ENCODE data around the gene RNF112. TPM values are rescaled to one million over a fixed set of nuclear protein-coding genes. Genes with fewer than 3 reads are reported as not detected.

Gene RNF112
- total RNA-seq, 3 donors from 2014 or later, result 2.4 to 13.4 (median 3.4) TPM

DNA sequence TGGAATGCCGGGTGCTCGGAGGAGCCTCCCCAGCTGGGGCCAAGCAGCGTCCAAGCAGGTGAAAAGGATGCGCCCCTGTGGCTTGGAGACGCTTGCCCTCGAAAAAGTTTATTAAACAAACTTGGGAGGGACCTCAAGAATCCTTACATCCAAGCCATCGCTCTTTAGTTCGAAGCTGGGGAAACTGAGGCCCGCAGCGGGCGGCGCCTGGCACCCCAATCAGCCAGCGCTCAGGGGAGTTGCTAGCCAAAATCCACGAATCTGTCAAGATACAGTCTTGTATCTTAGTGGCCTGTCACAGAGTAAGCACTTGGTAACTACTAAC, 48.0 kb upstream of the RNF112 start:
- no peak overlapping the region for H3K4me3 ChIP-seq
- TF ChIP-seq, protein P1, sequence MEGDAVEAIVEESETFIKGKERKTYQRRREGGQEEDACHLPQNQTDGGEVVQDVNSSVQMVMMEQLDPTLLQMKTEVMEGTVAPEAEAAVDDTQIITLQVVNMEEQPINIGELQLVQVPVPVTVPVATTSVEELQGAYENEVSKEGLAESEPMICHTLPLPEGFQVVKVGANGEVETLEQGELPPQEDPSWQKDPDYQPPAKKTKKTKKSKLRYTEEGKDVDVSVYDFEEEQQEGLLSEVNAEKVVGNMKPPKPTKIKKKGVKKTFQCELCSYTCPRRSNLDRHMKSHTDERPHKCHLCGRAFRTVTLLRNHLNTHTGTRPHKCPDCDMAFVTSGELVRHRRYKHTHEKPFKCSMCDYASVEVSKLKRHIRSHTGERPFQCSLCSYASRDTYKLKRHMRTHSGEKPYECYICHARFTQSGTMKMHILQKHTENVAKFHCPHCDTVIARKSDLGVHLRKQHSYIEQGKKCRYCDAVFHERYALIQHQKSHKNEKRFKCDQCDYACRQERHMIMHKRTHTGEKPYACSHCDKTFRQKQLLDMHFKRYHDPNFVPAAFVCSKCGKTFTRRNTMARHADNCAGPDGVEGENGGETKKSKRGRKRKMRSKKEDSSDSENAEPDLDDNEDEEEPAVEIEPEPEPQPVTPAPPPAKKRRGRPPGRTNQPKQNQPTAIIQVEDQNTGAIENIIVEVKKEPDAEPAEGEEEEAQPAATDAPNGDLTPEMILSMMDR (IDR thresholded peaks at IDR 0.05), result no peak
- ATAC-seq (no peak), DNase-seq (no peak)
- no peaks in the 10 kb centered on the region for H3K9me3 ChIP-seq
- intact Hi-C loops (cut with DNase I, micrococcal nuclease), result loop anchor here (5.0 to 10.0 kb wide), 2 partner anchors 84 to 402 kb away; no protein-coding TSS in a partner anchor
- peaks cover 9% of the 10 kb centered on the region for H3K4me1 ChIP-seq (ENCODE audit: low read depth)
- H3K36me3 ChIP-seq (ENCODE audit: low read depth), result no peaks in the 10 kb centered on the region

DNA sequence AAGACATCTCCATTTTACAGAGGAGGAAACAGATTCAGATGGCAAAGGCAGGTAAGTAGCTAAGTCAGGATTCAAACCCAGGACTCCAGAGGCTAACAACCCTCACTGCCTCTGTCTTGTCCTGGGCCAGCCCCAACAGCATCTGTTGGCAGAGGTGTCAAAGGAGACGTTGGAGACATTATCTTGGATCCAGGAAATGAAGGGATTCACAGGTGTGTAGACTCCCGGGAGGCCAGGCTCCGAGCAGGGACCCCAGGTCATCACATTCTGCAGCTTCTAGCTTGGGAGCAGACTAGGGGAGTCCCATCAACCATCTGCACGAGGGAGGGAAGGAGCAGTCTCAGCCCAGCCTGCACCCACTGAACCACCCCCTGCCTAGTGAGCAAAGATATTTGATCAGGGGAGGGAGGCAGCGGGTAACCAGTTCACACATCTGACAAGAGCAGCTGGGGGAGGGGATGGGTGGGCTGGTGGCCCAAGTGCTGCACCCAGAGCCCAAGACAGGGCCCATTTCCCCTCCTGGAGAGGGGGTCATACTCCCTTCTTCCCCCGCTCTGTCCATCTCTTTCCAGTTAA, 47.5 kb upstream of the RNF112 start:
- Histone ChIP-seq H3K4me1 (ENCODE audit: low read depth) (peaks cover 9% of the 10 kb centered on the region), H3K4me3 (no peak overlapping the region), H3K9me3 (no peaks in the 10 kb centered on the region), H3K36me3 (ENCODE audit: low read depth) (no peaks in the 10 kb centered on the region)
- DNase-seq (peak in 1 of 3 donors; percentile 27), ATAC-seq (no peak)
- TF ChIP-seq, protein P1 (IDR thresholded peaks at IDR 0.05), result no peak
- intact Hi-C loops (cut with DNase I, micrococcal nuclease), result loop anchor here (5.0 to 10.0 kb wide), 2 partner anchors 84 to 401 kb away; no protein-coding TSS in a partner anchor

DNA sequence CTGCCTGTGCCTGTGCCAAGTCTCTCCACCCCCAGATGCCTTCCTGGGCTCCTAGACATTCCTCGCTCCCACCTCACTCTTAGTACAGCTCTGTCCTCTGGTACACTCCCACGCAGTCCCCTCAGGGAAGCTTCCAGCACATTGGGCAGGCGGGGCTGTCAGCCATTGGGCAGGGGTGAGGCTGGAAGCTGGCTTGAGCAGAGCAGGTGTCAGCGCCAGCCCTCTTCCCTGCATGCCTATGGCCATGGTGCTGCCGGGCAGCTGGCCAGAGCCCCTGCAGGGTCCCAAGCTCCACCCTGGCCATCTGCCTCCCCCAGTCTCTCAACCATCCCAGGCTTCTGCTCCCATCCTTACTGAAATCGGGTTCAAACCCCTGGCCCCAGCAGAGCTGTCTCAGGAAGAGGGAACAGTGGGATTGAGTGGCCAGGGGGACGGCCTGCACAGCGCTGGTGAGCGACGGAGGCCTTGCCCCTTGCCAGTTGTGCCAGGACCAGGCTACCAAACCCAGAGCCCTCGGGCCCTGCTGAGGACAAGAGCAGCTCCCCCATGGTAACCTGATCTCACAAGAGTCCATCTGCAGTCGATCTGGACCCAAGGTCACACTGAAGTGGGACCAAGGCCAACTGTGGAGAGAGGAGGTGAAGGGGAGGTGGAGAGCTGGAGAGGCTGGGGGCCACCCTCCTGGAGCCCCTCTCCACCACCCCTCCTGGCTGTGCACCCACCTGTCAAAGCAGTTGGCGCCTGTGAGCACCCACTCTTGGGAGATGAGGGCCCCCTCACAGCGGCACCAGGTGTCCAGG, 46.1 kb upstream of the RNF112 start:
- Histone ChIP-seq H3K4me1 (ENCODE audit: low read depth) (peaks cover 12% of the 10 kb centered on the region), H3K9me3 (no peaks in the 10 kb centered on the region), H3K4me3 (no peak overlapping the region), H3K36me3 (ENCODE audit: low read depth) (no peaks in the 10 kb centered on the region)
- ATAC-seq (no peak), DNase-seq (peak in 1 of 3 donors; percentile 22)
- intact Hi-C loops (cut with DNase I, micrococcal nuclease), result loop anchor here (5.0 to 10.0 kb wide), 2 partner anchors 82 to 400 kb away; no protein-coding TSS in a partner anchor
- TF ChIP-seq, protein P1 (IDR thresholded peaks at IDR 0.05), result no peak

DNA sequence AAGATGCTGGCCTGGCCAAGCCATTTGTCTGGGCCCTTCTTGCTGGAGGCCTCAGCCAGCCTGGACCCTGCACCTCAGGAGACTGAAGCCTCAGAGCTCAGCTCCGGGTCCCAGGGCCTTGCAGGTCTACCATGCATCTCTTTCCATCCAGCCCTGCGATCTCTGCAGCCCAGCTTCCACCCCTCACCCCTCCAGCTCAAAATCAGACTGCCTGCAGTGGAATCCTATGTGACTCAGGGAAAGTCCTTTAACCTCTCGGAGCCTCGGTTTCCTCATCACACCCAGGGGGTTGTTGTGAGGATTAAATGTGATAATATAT, 45.6 kb upstream of the RNF112 start:
- ATAC-seq (no peak), DNase-seq (no peak)
- TF ChIP-seq, protein P1 (IDR thresholded peaks at IDR 0.05), result no peak
- Histone ChIP-seq H3K4me3 (no peak overlapping the region), H3K4me1 (ENCODE audit: low read depth) (peaks cover 18% of the 10 kb centered on the region), H3K36me3 (ENCODE audit: low read depth) (no peaks in the 10 kb centered on the region), H3K9me3 (no peaks in the 10 kb centered on the region)
- intact Hi-C loops (cut with DNase I, micrococcal nuclease), result loop anchor here (10.0 kb wide), 1 partner anchor 399 kb away; no protein-coding TSS in a partner anchor

DNA sequence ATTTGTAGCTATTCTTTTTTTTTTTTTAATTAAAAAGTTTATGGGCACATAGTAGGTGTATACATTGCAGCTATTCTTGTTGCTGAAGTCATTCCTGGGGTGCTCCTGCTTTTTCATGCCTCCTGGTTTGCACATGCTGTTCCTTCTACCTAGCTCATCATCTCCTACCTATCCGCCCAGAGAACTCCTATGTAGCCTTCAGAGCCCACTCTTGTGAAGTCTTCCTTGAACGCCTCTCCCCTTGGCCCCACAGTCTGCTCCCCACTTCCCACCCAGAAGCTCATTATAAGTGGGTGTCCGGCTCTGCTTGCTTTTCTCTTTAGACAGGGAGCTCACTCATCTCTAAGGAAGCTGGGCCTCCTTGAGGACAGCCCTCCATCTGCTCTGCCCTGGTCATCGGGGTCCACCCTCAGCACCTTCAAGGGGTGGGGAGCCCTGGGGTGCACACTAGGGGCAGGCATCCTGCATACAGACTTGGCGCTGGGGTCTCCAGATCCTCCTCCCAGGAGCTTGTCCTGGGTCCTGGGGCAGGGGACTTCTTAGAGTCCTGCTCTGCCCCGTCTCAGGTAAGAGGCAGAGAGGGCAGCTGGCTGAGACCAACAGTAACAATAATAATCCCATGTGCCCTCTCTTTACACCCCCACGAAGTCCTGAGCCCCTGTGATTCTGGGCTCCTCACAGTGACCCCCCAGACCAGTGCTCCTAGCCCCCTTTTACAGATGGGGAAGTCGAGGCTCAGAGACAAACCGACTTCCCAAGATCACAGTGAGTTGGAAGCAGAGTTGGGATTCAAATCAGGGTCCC, 45.0 kb upstream of the RNF112 start:
- Histone ChIP-seq H3K9me3 (no peaks in the 10 kb centered on the region), H3K4me1 (ENCODE audit: low read depth) (peaks cover 18% of the 10 kb centered on the region), H3K36me3 (ENCODE audit: low read depth) (no peaks in the 10 kb centered on the region), H3K4me3 (no peak overlapping the region)
- intact Hi-C loops (cut with DNase I, micrococcal nuclease), result loop anchor here (10.0 kb wide), 1 partner anchor 399 kb away; no protein-coding TSS in a partner anchor
- DNase-seq (no peak), ATAC-seq (no peak)
- TF ChIP-seq, protein P1 (IDR thresholded peaks at IDR 0.05), result no peak

Data from mucosa of descending colon (tissue), 3 donors.